PFSK-1 (cell line): Measurements from ENCODE around the gene ATG16L1.

Source experiments
- REST ChIP-seq, 2 experiments: IDR thresholded peaks; 2 replicates each; pipeline versions ENCODE4 v1.6.1 to v1.8.0; 2011 to 2012; ENCODE audit warnings: low read depth in 2 of 2, low read length in 2 of 2, control low read depth in 1 of 2, inconsistent platforms in 1 of 2, mild to moderate bottlenecking in 1 of 2, moderate library complexity in 1 of 2; ENCODE audit not compliant: insufficient read depth in 1 of 2
- TAF1 ChIP-seq: IDR thresholded peaks from 2 replicates; pipeline ENCODE4 v1.6.1; 2012; ENCODE audit warnings: low read length, control low read depth, borderline replicate concordance; ENCODE audit not compliant: insufficient read depth

DNA sequence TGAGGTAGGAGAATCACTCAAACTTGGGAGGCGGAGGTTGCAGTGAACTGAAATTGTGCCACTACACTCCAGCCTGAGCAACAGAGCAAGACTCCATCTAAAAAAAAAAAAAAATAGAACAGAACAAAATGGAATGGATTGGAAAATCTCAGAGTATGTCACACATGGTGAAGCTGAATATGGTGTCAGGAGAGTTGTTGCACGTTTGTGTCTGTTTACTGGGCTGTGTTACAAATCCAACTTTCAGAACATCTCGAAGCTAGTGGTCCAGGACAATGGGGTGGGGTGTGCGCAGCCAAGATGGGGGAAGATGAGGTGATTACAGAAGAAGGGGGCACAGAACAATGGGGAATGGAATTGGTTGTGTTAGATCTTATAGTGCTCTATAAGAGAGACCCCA lies 73.8 kb downstream of the ATG16L1 start:
- no peak for TF ChIP-seq REST (IDR thresholded peaks at IDR 0.05; ENCODE audit: insufficient read depth in 1 of 2, low read depth in 2 of 2, low read length in 2 of 2)
- TF ChIP-seq TAF1, result no peak
